HEK293 (cell line): Measurements from ENCODE around the gene OST4.
"Not testable (repeated sequence)": the region's sequence is repeated elsewhere in the genome, so short reads cannot be mapped to it uniquely, and the experiment has no call there.

Source experiments
- CTCF ChIA-PET: fragments of 350-600 bp; formaldehyde crosslinking; extraction: SDS; loops from one replicate; lab custom pipeline; 2021; ENCODE audit warnings: antibody characterized with exemption; lab: Yijun Ruan, JAX
- POLR2A ChIA-PET: fragments of 300-600 bp; formaldehyde crosslinking; extraction: SDS; loops from one replicate; lab custom pipeline; 2020; ENCODE audit warnings: antibody characterized with exemption, inconsistent platforms; lab: Yijun Ruan, JAX
- H3K27ac ChIP-seq: fragments of 200-500 bp; sonication (Bioruptor generic); 2 replicates; pipeline ENCODE4 v1.5.1; 2014; ENCODE audit warnings: low read depth, low read length, control low read depth, inconsistent platforms; ENCODE audit errors: extremely low read depth
- H3K36me3 ChIP-seq, 2 experiments: fragments of 200-500 bp in 1 of 2; sonication (Bioruptor generic) in 1 of 2; 1 replicate in 1 of 2; 2 replicates in 1 of 2; pipeline ENCODE4 v1.5.1; 2014 to 2017; ENCODE audit warnings: inconsistent platforms in 2 of 2, low read length in 2 of 2; ENCODE audit not compliant: control insufficient read depth in 2 of 2, insufficient read depth in 1 of 2
- H3K4me1 ChIP-seq: fragments of 200-500 bp; sonication (Bioruptor generic); 2 replicates; pipeline ENCODE4 v1.5.1; 2014; ENCODE audit warnings: mild to moderate bottlenecking, low read length, inconsistent platforms; ENCODE audit not compliant: control insufficient read depth, insufficient read depth
- H3K4me3 ChIP-seq: 2 replicates; pipeline ENCODE4 v1.5.1; 2011; ENCODE audit warnings: low read depth, mild to moderate bottlenecking, control low read depth, low read length, moderate library complexity
- H3K9me3 ChIP-seq: fragments of 200-500 bp; sonication (Bioruptor generic); 2 replicates; pipeline ENCODE4 v1.5.1; 2014; ENCODE audit warnings: low read depth, low read length, inconsistent platforms; ENCODE audit not compliant: control insufficient read depth, insufficient read depth
- ATF2 ChIP-seq: fragments of 450-650 bp; formaldehyde crosslinking; IDR thresholded peaks from 2 replicates; pipeline ENCODE4 v1.5.1; 2016; ENCODE audit warnings: missing biosample characterization, missing genetic modification characterization, low read depth
- GFI1B ChIP-seq: fragments of 450-650 bp; formaldehyde crosslinking; IDR thresholded peaks from 2 replicates; pipeline ENCODE4 v1.5.1; 2016; ENCODE audit warnings: missing biosample characterization, missing genetic modification characterization
- HOXA7 ChIP-seq: sonication (generic); formaldehyde crosslinking; IDR thresholded peaks from 2 replicates; pipeline ENCODE4 v1.8.1; 2022; ENCODE audit warnings: missing genetic modification reagents, borderline replicate concordance
- INSM2 ChIP-seq: fragments of 450-650 bp; formaldehyde crosslinking; IDR thresholded peaks from 2 replicates; pipeline ENCODE4 v1.5.1; 2016; ENCODE audit warnings: missing biosample characterization, missing genetic modification characterization
- KLF10 ChIP-seq: fragments of 450-650 bp; IDR thresholded peaks from 2 replicates; pipeline ENCODE4 v1.5.1; 2018; ENCODE audit warnings: missing biosample characterization, mild to moderate bottlenecking, missing genetic modification characterization
- MYNN ChIP-seq: fragments of 450-650 bp; formaldehyde crosslinking; IDR thresholded peaks from 2 replicates; pipeline ENCODE4 v1.5.1; 2016; ENCODE audit warnings: missing biosample characterization, missing genetic modification characterization, borderline replicate concordance
- OVOL3 ChIP-seq: fragments of 450-650 bp; formaldehyde crosslinking; IDR thresholded peaks from 2 replicates; pipeline ENCODE4 v1.5.1; 2016; ENCODE audit warnings: missing biosample characterization, missing genetic modification characterization
- PATZ1 ChIP-seq: fragments of 450-650 bp; formaldehyde crosslinking; IDR thresholded peaks from 2 replicates; pipeline ENCODE4 v1.5.1; 2016; ENCODE audit warnings: missing biosample characterization, missing genetic modification characterization
- PBX3 ChIP-seq: sonication (generic); formaldehyde crosslinking; IDR thresholded peaks from 2 replicates; pipeline ENCODE4 v1.8.1; 2022; ENCODE audit warnings: mild to moderate bottlenecking, moderate library complexity, missing genetic modification reagents
- SETDB1 ChIP-seq: IDR thresholded peaks from one replicate; pipeline ENCODE4 v1.6.1; 2017; ENCODE audit warnings: mild to moderate bottlenecking, low read length, moderate library complexity, mixed read lengths; ENCODE audit not compliant: insufficient read length
- ZEB2 ChIP-seq: fragments of 450-650 bp; formaldehyde crosslinking; IDR thresholded peaks from 2 replicates; pipeline ENCODE4 v1.5.1; 2016; ENCODE audit warnings: missing biosample characterization, missing genetic modification characterization
- ZNF19 ChIP-seq: fragments of 450-650 bp; formaldehyde crosslinking; IDR thresholded peaks from 2 replicates; pipeline ENCODE4; 2016; ENCODE audit warnings: missing biosample characterization, missing genetic modification characterization, low read depth
- ZNF2 ChIP-seq: fragments of 450-650 bp; formaldehyde crosslinking; IDR thresholded peaks from 2 replicates; pipeline ENCODE4 v1.5.1; 2016; ENCODE audit warnings: missing biosample characterization, missing genetic modification characterization
- ZNF223 ChIP-seq: fragments of 450-650 bp; formaldehyde crosslinking; IDR thresholded peaks from 2 replicates; pipeline ENCODE4 v1.5.1; 2016; ENCODE audit warnings: missing biosample characterization, missing genetic modification characterization
- ZNF280D ChIP-seq: fragments of 450-650 bp; formaldehyde crosslinking; IDR thresholded peaks from 2 replicates; pipeline ENCODE4 v1.5.1; 2016; ENCODE audit warnings: missing biosample characterization, missing genetic modification characterization
- ZNF335 ChIP-seq: fragments of 450-650 bp; formaldehyde crosslinking; conservative IDR thresholded peaks from 2 replicates; pipeline ENCODE4 v1.5.1; 2016; ENCODE audit warnings: missing biosample characterization, missing genetic modification characterization
- ZNF426 ChIP-seq: fragments of 450-650 bp; formaldehyde crosslinking; IDR thresholded peaks from 2 replicates; pipeline ENCODE4 v1.5.1; 2017; ENCODE audit warnings: missing biosample characterization, missing genetic modification characterization, mild to moderate bottlenecking, inconsistent platforms, moderate library complexity
- ZNF510 ChIP-seq: fragments of 450-650 bp; formaldehyde crosslinking; IDR thresholded peaks from 2 replicates; pipeline ENCODE4 v1.5.1; 2018; ENCODE audit warnings: mild to moderate bottlenecking, missing genetic modification characterization, missing biosample characterization; ENCODE audit not compliant: insufficient replicate concordance
- ZNF747 ChIP-seq: fragments of 450-650 bp; formaldehyde crosslinking; IDR thresholded peaks from 2 replicates; pipeline ENCODE4 v1.5.1; 2016; ENCODE audit warnings: missing biosample characterization, missing genetic modification characterization
- ZSCAN4 ChIP-seq: fragments of 450-650 bp; formaldehyde crosslinking; IDR thresholded peaks from 2 replicates; pipeline ENCODE4 v1.5.1; 2017; ENCODE audit warnings: missing biosample characterization, missing genetic modification characterization

Gene OST4

GRCh38 chr2:27071277-27071989 is at the start of gene OST4 (continued):
- TF ChIP-seq INSM2 (tag by site-specific recombination) (no peak), KLF10 (tag by site-specific recombination) (peak; percentile 90), SETDB1 (no peak), ZNF426 (tag by site-specific recombination) (no peak), OVOL3 (tag by site-specific recombination) (no peak), ATF2 (no peak)

- TF ChIP-seq ZNF2 (tag by site-specific recombination) = 0 out of 2 replicates have a peak, but pooled peaks have one; percentile 18
- peak; percentile 9; the same call in 1 of the 2 replicates for TF ChIP-seq ZSCAN4
- peak; percentile 70 for TF ChIP-seq ZNF335 (tag by site-specific recombination)
- TF ChIP-seq, all 188 proteins: peak for 3; not testable (repeated sequence) for 185
- H3K36me3 ChIP-seq, H3K27ac ChIP-seq, H3K4me3 ChIP-seq, POLR2A ChIA-PET, H3K4me1 ChIP-seq, H3K9me3 ChIP-seq: not testable (repeated sequence)
- CTCF ChIA-PET = interaction anchor here (0.6 kb wide), 1 partner anchor 32 kb away, joined by 3 read pairs; no protein-coding TSS in a partner anchor
These were observed 47.8 kb upstream of the OST4 start for GRCh38 chr2:27119330-27119670.

GRCh38 chr2:27118525-27119329 is 47.3 kb upstream of the OST4 start, which contains the start of gene CGREF1:
Gene CGREF1 (minus strand): TSS chr2:27119128. CDS start chr2:27104366, 14,762 bp downstream.
- ChIA-PET CTCF (interaction anchor here (0.6 to 0.8 kb wide), 2 partner anchors 32 to 73 kb away, joined by 3 read pairs; no protein-coding TSS in a partner anchor), POLR2A (no interaction called here)
- H3K4me1 ChIP-seq = no peaks in the 10 kb centered on the region
- H3K27ac ChIP-seq = peak within 1 kb of the TSS; percentile 67; the same call in 1 of the 2 replicates
- H3K36me3 ChIP-seq = no peaks in the 10 kb centered on the region
- no peaks in the 10 kb centered on the region for H3K9me3 ChIP-seq
- H3K4me3 ChIP-seq = peak within 1 kb of the TSS; percentile 34
- TF ChIP-seq ZNF747 (no peak), HOXA7 (CRISPR knock-in tag) (no peak), ZNF510 (no peak), MYNN (no peak), GFI1B (no peak), ZNF19 (tag by site-specific recombination) (no peak), SETDB1 (no peak), PBX3 (CRISPR knock-in tag) (no peak), ZNF223 (tag by site-specific recombination) (no peak), PATZ1 (tag by site-specific recombination) (peak; percentile 26; the same call in 1 of the 2 replicates), ZNF280D (no peak), ZEB2 (no peak)
